Spleen (tissue), 3 donors: ENCODE results near the gene CKAP2L.

ENCODE experiments used
- POLR2A ChIP-seq, 3 donors: fragments of 450-650 bp; IDR thresholded peaks; one replicate each; pipeline ENCODE4 v1.5.1; 2017; ENCODE audit warnings: antibody characterized with exemption in 3 of 3, mild to moderate bottlenecking in 1 of 3
- POLR2AphosphoS5 ChIP-seq, 3 donors: sonication (generic); formaldehyde crosslinking; IDR thresholded peaks; one replicate each; pipeline ENCODE4 v1.5.1; 2017; ENCODE audit warnings: antibody characterized with exemption in 3 of 3

- TF ChIP-seq POLR2AphosphoS5 (IDR thresholded peaks at IDR 0.05) (no peak), POLR2A (IDR thresholded peaks at IDR 0.05) (no peak)
Observed at GRCh38 chr2:112688086-112688880, 76.1 kb downstream of the CKAP2L start.
